ENCODE results near the gene NHSL2. TPM values are rescaled to one million over a fixed set of nuclear protein-coding genes. Genes with fewer than 3 reads are reported as not detected.

Gene NHSL2
- total RNA-seq, 2 donors from 2014 or later = 1.6 to 2.9 TPM

DNA sequence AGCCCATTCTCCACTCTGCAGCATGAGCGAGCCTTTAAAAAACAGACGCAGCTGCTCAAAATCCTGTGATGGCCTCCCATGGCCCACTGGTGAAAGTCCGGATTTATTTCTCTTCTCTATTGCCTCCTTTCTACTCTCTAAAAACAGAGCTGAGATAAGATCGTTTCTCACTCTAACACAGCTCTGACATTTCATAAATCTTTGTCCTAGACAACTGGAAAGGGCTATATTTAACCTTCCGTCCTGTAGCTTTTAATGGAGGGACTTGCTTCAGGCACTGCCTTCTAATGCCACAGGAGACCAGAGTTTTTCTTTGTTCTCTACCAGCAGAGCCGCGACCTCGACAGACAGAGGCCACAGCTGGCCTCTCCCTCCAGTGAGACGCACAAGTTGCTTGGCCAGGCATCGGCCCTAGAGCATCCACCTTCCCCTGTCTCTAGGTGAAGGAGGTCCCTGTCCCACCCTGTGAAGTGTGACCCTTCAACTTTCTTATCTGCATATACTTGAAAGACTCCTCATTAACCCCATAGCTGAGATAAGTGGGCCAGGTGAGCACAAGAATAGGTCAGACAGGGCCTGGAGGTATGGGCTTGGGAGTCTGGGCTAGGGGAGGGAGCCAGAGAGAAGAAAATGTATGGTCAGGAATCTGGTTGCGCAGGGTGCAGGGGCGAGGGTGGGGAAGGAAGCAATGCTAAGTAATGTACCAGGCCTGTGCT, 171.1 kb downstream of the NHSL2 start:
- ATAC-seq (no peak), DNase-seq (no peak)
- Histone ChIP-seq H3K9me3 (no peaks in the 10 kb centered on the region), H3K36me3 (replicated peaks in 1 of 2; ENCODE audit: insufficient read depth in 1 of 2, low read depth in 2 of 2) (no peaks in the 10 kb centered on the region), H3K27ac (no peak overlapping the region), H3K4me3 (no peak overlapping the region), H3K27me3 (no peaks in the 10 kb centered on the region), H3K4me1 (no peaks in the 10 kb centered on the region)
- intact Hi-C loops (cut with DNase I) = no loop called here
- 70 to 75% methylated on average over 11 to 12 of the region's 12 CpGs for WGBS, 2 donors
- no peak for TF ChIP-seq POLR2A (IDR thresholded peaks at IDR 0.05)
- TF ChIP-seq, protein P1, sequence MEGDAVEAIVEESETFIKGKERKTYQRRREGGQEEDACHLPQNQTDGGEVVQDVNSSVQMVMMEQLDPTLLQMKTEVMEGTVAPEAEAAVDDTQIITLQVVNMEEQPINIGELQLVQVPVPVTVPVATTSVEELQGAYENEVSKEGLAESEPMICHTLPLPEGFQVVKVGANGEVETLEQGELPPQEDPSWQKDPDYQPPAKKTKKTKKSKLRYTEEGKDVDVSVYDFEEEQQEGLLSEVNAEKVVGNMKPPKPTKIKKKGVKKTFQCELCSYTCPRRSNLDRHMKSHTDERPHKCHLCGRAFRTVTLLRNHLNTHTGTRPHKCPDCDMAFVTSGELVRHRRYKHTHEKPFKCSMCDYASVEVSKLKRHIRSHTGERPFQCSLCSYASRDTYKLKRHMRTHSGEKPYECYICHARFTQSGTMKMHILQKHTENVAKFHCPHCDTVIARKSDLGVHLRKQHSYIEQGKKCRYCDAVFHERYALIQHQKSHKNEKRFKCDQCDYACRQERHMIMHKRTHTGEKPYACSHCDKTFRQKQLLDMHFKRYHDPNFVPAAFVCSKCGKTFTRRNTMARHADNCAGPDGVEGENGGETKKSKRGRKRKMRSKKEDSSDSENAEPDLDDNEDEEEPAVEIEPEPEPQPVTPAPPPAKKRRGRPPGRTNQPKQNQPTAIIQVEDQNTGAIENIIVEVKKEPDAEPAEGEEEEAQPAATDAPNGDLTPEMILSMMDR (IDR thresholded peaks at IDR 0.05) = no peak

DNA sequence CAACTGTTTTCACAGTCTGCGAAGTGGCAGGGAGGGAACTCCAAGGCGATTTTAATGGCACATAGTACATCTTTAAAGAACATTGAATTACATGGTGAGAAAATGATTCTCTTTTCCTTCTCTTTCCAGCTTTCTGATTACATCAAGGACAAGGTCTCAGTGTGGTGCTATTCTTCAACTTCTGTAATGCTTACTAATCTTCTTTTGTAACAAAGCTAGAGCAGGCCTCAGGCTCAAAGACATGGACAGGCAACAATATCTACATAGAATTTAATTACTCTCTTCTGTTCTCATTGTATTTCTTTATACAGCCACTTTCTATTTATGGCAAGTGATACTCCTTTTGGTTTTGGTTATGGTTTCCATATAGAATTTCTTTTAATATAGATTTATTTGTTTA, 172.6 kb downstream of the NHSL2 start:
- TF ChIP-seq POLR2A (IDR thresholded peaks at IDR 0.05) = no peak
- TF ChIP-seq, protein P1 (IDR thresholded peaks at IDR 0.05) = no peak
- Histone ChIP-seq H3K27me3 (no peaks in the 10 kb centered on the region), H3K4me1 (no peaks in the 10 kb centered on the region), H3K27ac (no peak overlapping the region), H3K9me3 (no peaks in the 10 kb centered on the region), H3K4me3 (no peak overlapping the region), H3K36me3 (replicated peaks in 1 of 2; ENCODE audit: insufficient read depth in 1 of 2, low read depth in 2 of 2) (no peaks in the 10 kb centered on the region)
- WGBS, 2 donors = 89 to 100% methylated on average over 1 to 2 of the region's 2 CpGs
- ATAC-seq (no peak), DNase-seq (no peak)
- intact Hi-C loops (cut with DNase I) = no loop called here

DNA sequence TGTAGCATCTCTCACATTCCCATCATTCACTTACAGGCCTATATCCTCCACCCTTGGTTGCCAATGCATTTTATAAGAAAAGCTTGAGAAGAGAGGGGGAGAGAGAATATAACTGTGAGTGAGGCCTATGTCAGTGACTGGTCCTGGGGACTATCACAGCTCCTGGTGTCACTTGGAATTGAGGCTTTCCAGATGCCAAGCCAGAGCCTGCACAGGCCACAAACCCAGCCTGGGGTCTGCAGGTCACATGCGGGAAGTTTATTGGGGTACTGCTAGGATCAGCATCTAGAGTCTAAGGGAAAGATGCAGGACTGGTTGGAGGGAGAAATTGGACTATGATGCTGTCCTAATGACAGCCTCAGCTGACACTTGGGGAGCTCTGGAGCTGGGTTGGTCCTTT, 173.5 kb downstream of the NHSL2 start:
- no peak for TF ChIP-seq POLR2A (IDR thresholded peaks at IDR 0.05)
- TF ChIP-seq, protein P1 (IDR thresholded peaks at IDR 0.05) = no peak
- H3K4me1 ChIP-seq = no peaks in the 10 kb centered on the region
- 90% methylated on average over 1 of the region's 1 CpG; no CpG with 5 or more reads in 1 of the 2 donors for WGBS, 2 donors
- DNase-seq (no peak), ATAC-seq (no peak)
- no peaks in the 10 kb centered on the region for H3K27me3 ChIP-seq
- no peak overlapping the region for H3K27ac ChIP-seq
- intact Hi-C loops (cut with DNase I) = no loop called here
- no peak overlapping the region for H3K4me3 ChIP-seq
- no peaks in the 10 kb centered on the region for H3K36me3 ChIP-seq (replicated peaks in 1 of 2; ENCODE audit: insufficient read depth in 1 of 2, low read depth in 2 of 2)
- no peaks in the 10 kb centered on the region for H3K9me3 ChIP-seq

- no peak for ATAC-seq
- no peaks in the 10 kb centered on the region for H3K4me1 ChIP-seq
- WGBS, 2 donors = 50 to 81% methylated on average over 1 of the region's 1 CpG
- TF ChIP-seq POLR2A (IDR thresholded peaks at IDR 0.05) = no peak
- TF ChIP-seq, protein P1 (IDR thresholded peaks at IDR 0.05) = no peak
- H3K36me3 ChIP-seq (replicated peaks in 1 of 2; ENCODE audit: insufficient read depth in 1 of 2, low read depth in 2 of 2) = no peaks in the 10 kb centered on the region
- no peak for DNase-seq
- intact Hi-C loops (cut with DNase I) = no loop called here
- no peaks in the 10 kb centered on the region for H3K27me3 ChIP-seq
- no peak overlapping the region for H3K4me3 ChIP-seq
- no peaks in the 10 kb centered on the region for H3K9me3 ChIP-seq
- H3K27ac ChIP-seq = no peak overlapping the region
Measured at GRCh38 chrX:72086995-72087394, 176.3 kb downstream of the NHSL2 start.

- ATAC-seq = no peak
- H3K27me3 ChIP-seq = no peaks in the 10 kb centered on the region
- 62 to 64% methylated on average over 6 of the region's 6 CpGs for WGBS, 2 donors
- intact Hi-C loops (cut with DNase I) = no loop called here
- H3K9me3 ChIP-seq = no peaks in the 10 kb centered on the region
- H3K27ac ChIP-seq = no peak overlapping the region
- no peak overlapping the region for H3K4me3 ChIP-seq
- TF ChIP-seq POLR2A (IDR thresholded peaks at IDR 0.05) = no peak
- TF ChIP-seq, protein P1 (IDR thresholded peaks at IDR 0.05) = no peak
- DNase-seq = no peak
- no peaks in the 10 kb centered on the region for H3K4me1 ChIP-seq
- H3K36me3 ChIP-seq (replicated peaks in 1 of 2; ENCODE audit: insufficient read depth in 1 of 2, low read depth in 2 of 2) = no peaks in the 10 kb centered on the region
Measured at GRCh38 chrX:72088761-72089160, 178.1 kb downstream of the NHSL2 start.

Data from body of pancreas (tissue), 4 donors.